H1 (cell line): ENCODE data around the gene PPCDC.

ENCODE experiments used
- CREB1 ChIP-seq: IDR thresholded peaks from 2 replicates; pipeline ENCODE4 v1.6.1; 2012; ENCODE audit warnings: inconsistent platforms
- POLR2A ChIP-seq, 2 experiments: IDR thresholded peaks; 1 replicate in 1 of 2; 2 replicates in 1 of 2; pipeline ENCODE4 v1.6.1; 2011; ENCODE audit warnings: low read depth in 2 of 2, low read length in 2 of 2, mild to moderate bottlenecking in 2 of 2; ENCODE audit errors: control extremely low read depth in 1 of 2
- POLR2AphosphoS5 ChIP-seq: IDR thresholded peaks from 2 replicates; pipeline ENCODE4 v1.6.1; 2011; ENCODE audit warnings: low read depth, low read length
- RFX5 ChIP-seq: IDR thresholded peaks from 2 replicates; pipeline ENCODE4 v1.6.1; 2011; ENCODE audit warnings: low read depth, low read length, improper control_type of control experiment, borderline replicate concordance
- TF ChIP-seq, protein P1 (sequence below), 3 experiments: IDR thresholded peaks; 1 replicate in 2 of 3; 2 replicates in 1 of 3; pipeline versions ENCODE4 v1.5.1 to v1.6.1; 2011; ENCODE audit warnings: low read length in 3 of 3, mild to moderate bottlenecking in 3 of 3, inconsistent platforms in 2 of 3, low read depth in 1 of 3, moderate library complexity in 1 of 3; ENCODE audit not compliant: insufficient read depth in 1 of 3; ENCODE audit errors: control extremely low read depth in 1 of 3
- TF ChIP-seq, protein P2 (sequence below): IDR thresholded peaks from 2 replicates; pipeline ENCODE4 v1.6.1; 2011; ENCODE audit warnings: low read length, improper control_type of control experiment

DNA sequence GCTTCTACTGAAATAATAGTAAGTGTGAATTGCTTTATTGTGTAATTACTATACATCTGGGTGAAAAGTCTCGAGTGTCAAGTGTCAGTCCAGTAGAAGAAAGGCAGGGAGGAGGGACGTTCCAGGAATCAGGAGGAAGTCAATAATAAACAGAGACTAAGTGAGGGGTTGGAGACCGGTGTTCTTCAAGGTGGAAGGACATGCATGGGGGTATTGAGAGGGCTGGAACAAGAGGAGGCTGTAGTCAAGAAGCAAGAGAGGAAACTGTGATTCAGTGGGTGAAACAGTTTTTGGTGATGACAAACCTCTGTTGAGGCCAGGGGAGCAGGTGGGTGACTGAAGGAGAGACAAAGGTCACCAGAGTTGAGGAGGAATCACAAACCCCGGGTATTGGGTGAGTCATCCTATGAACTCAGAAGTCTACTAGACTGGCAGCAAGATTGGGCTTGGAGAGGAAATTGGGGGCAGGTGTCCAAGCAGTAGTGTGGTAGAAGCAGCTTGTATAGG, 39.6 kb upstream of the PPCDC start:
- TF ChIP-seq, protein P1, sequence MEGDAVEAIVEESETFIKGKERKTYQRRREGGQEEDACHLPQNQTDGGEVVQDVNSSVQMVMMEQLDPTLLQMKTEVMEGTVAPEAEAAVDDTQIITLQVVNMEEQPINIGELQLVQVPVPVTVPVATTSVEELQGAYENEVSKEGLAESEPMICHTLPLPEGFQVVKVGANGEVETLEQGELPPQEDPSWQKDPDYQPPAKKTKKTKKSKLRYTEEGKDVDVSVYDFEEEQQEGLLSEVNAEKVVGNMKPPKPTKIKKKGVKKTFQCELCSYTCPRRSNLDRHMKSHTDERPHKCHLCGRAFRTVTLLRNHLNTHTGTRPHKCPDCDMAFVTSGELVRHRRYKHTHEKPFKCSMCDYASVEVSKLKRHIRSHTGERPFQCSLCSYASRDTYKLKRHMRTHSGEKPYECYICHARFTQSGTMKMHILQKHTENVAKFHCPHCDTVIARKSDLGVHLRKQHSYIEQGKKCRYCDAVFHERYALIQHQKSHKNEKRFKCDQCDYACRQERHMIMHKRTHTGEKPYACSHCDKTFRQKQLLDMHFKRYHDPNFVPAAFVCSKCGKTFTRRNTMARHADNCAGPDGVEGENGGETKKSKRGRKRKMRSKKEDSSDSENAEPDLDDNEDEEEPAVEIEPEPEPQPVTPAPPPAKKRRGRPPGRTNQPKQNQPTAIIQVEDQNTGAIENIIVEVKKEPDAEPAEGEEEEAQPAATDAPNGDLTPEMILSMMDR (IDR thresholded peaks at IDR 0.05; ENCODE audit: control extremely low read depth in 1 of 3, insufficient read depth in 1 of 3, low read depth in 1 of 3, low read length in 3 of 3) = no peak
- TF ChIP-seq POLR2A (IDR thresholded peaks at IDR 0.05; ENCODE audit: control extremely low read depth in 1 of 2, low read depth in 2 of 2, low read length in 2 of 2) = no peak
- TF ChIP-seq RFX5 = no peak
- TF ChIP-seq POLR2AphosphoS5 = no peak
- TF ChIP-seq, protein P2, sequence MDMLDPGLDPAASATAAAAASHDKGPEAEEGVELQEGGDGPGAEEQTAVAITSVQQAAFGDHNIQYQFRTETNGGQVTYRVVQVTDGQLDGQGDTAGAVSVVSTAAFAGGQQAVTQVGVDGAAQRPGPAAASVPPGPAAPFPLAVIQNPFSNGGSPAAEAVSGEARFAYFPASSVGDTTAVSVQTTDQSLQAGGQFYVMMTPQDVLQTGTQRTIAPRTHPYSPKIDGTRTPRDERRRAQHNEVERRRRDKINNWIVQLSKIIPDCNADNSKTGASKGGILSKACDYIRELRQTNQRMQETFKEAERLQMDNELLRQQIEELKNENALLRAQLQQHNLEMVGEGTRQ = no peak
- no peak for TF ChIP-seq CREB1
